HEK293 (cell line): ENCODE results near the gene C19orf73.

Experiments used
- GLI4 ChIP-seq: fragments of 450-650 bp; formaldehyde crosslinking; IDR thresholded peaks from 2 replicates; pipeline ENCODE4 v1.5.1; 2016; ENCODE audit warnings: missing biosample characterization, missing genetic modification characterization
- GLIS2 ChIP-seq: fragments of 450-650 bp; formaldehyde crosslinking; IDR thresholded peaks from 2 replicates; pipeline ENCODE4 v1.5.1; 2016; ENCODE audit warnings: missing biosample characterization, missing genetic modification characterization
- HOXA7 ChIP-seq: sonication (generic); formaldehyde crosslinking; IDR thresholded peaks from 2 replicates; pipeline ENCODE4 v1.8.1; 2022; ENCODE audit warnings: missing genetic modification reagents, borderline replicate concordance
- HOXC10 ChIP-seq: sonication (generic); formaldehyde crosslinking; IDR thresholded peaks from 2 replicates; pipeline ENCODE4 v1.8.1; 2023; ENCODE audit warnings: mild to moderate bottlenecking, missing genetic modification reagents
- HOXD13 ChIP-seq: sonication (generic); formaldehyde crosslinking; IDR thresholded peaks from 2 replicates; pipeline ENCODE4 v1.8.0; 2022; ENCODE audit warnings: missing genetic modification reagents, borderline replicate concordance
- KLF10 ChIP-seq: fragments of 450-650 bp; IDR thresholded peaks from 2 replicates; pipeline ENCODE4 v1.5.1; 2018; ENCODE audit warnings: missing biosample characterization, mild to moderate bottlenecking, missing genetic modification characterization
- KLF16 ChIP-seq: fragments of 450-650 bp; formaldehyde crosslinking; IDR thresholded peaks from 2 replicates; pipeline ENCODE4 v1.5.1; 2017; ENCODE audit warnings: missing biosample characterization, missing genetic modification characterization
- SALL2 ChIP-seq: fragments of 450-650 bp; formaldehyde crosslinking; IDR thresholded peaks from 2 replicates; pipeline ENCODE4 v1.5.0; 2017; ENCODE audit warnings: missing biosample characterization, mild to moderate bottlenecking, missing genetic modification characterization, borderline replicate concordance
- SCRT1 ChIP-seq: fragments of 450-650 bp; formaldehyde crosslinking; IDR thresholded peaks from 2 replicates; pipeline ENCODE4 v1.5.1; 2016; ENCODE audit warnings: missing biosample characterization, missing genetic modification characterization, borderline replicate concordance
- SCRT2 ChIP-seq: fragments of 450-650 bp; formaldehyde crosslinking; IDR thresholded peaks from 2 replicates; pipeline ENCODE4 v1.5.1; 2016; ENCODE audit warnings: missing biosample characterization, missing genetic modification characterization
- ZBTB17 ChIP-seq: fragments of 450-650 bp; formaldehyde crosslinking; IDR thresholded peaks from 2 replicates; pipeline ENCODE4 v1.5.1; 2016; ENCODE audit warnings: missing biosample characterization, missing genetic modification characterization
- ZBTB48 ChIP-seq: fragments of 450-650 bp; formaldehyde crosslinking; IDR thresholded peaks from 2 replicates; pipeline ENCODE4 v1.5.1; 2016; ENCODE audit warnings: missing biosample characterization, missing genetic modification characterization
- ZFHX2 ChIP-seq: fragments of 450-650 bp; formaldehyde crosslinking; conservative IDR thresholded peaks from 2 replicates; pipeline ENCODE4 v1.5.1; 2016; ENCODE audit warnings: missing biosample characterization, missing genetic modification characterization
- ZNF114 ChIP-seq: fragments of 450-650 bp; formaldehyde crosslinking; IDR thresholded peaks from 2 replicates; pipeline ENCODE4 v1.5.0; 2017; ENCODE audit warnings: missing biosample characterization, missing genetic modification characterization
- ZNF132 ChIP-seq: fragments of 450-650 bp; formaldehyde crosslinking; IDR thresholded peaks from 2 replicates; pipeline ENCODE4 v1.5.1; 2017; ENCODE audit warnings: missing biosample characterization, missing genetic modification characterization, borderline replicate concordance
- ZNF175 ChIP-seq: fragments of 450-650 bp; formaldehyde crosslinking; IDR thresholded peaks from 2 replicates; pipeline ENCODE4 v1.5.1; 2016; ENCODE audit warnings: missing biosample characterization, missing genetic modification characterization
- ZNF24 ChIP-seq: fragments of 450-650 bp; formaldehyde crosslinking; IDR thresholded peaks from 2 replicates; pipeline ENCODE4 v1.5.1; 2016; ENCODE audit warnings: missing biosample characterization, missing genetic modification characterization
- ZNF335 ChIP-seq: fragments of 450-650 bp; formaldehyde crosslinking; conservative IDR thresholded peaks from 2 replicates; pipeline ENCODE4 v1.5.1; 2016; ENCODE audit warnings: missing biosample characterization, missing genetic modification characterization
- ZNF341 ChIP-seq: fragments of 450-650 bp; formaldehyde crosslinking; IDR thresholded peaks from 2 replicates; pipeline ENCODE4; 2016; ENCODE audit warnings: low read depth, missing biosample characterization, missing genetic modification characterization
- ZNF416 ChIP-seq: fragments of 450-650 bp; formaldehyde crosslinking; IDR thresholded peaks from 2 replicates; pipeline ENCODE4 v1.5.1; 2016; ENCODE audit warnings: missing biosample characterization, missing genetic modification characterization
- ZNF501 ChIP-seq: fragments of 450-650 bp; formaldehyde crosslinking; IDR thresholded peaks from 2 replicates; pipeline ENCODE4 v1.5.1; 2016; ENCODE audit warnings: missing biosample characterization, missing genetic modification characterization
- ZNF626 ChIP-seq: fragments of 450-650 bp; sonication (Bioruptor Pico); formaldehyde crosslinking; IDR thresholded peaks from 2 replicates; pipeline ENCODE4 v1.5.1; 2018; ENCODE audit warnings: missing biosample characterization, missing genetic modification characterization, inconsistent platforms
- ZNF664 ChIP-seq: fragments of 450-650 bp; formaldehyde crosslinking; IDR thresholded peaks from 2 replicates; pipeline ENCODE4 v1.5.1; 2016; ENCODE audit warnings: missing biosample characterization, missing genetic modification characterization
- ZNF768 ChIP-seq: fragments of 450-650 bp; formaldehyde crosslinking; IDR thresholded peaks from 2 replicates; pipeline ENCODE4 v1.5.1; 2018; ENCODE audit warnings: missing biosample characterization, mild to moderate bottlenecking, missing genetic modification characterization
- TF ChIP-seq, protein P1 (sequence below): fragments of 450-650 bp; formaldehyde crosslinking; IDR thresholded peaks from 2 replicates; pipeline ENCODE4 v1.5.1; 2016; ENCODE audit warnings: missing biosample characterization, missing genetic modification characterization
- TF ChIP-seq, protein P2 (sequence below): fragments of 450-650 bp; IDR thresholded peaks from 2 replicates; pipeline ENCODE4 v1.5.1; 2018; ENCODE audit warnings: missing biosample characterization, missing genetic modification characterization
- TF ChIP-seq, protein P3 (sequence below): fragments of 450-650 bp; formaldehyde crosslinking; IDR thresholded peaks from 2 replicates; pipeline ENCODE4 v1.5.1; 2016; ENCODE audit warnings: missing biosample characterization, missing genetic modification characterization
- TF ChIP-seq, protein P4 (sequence below): fragments of 450-650 bp; formaldehyde crosslinking; IDR thresholded peaks from 2 replicates; pipeline ENCODE4 v1.5.1; 2016; ENCODE audit warnings: missing biosample characterization, missing genetic modification characterization
- TF ChIP-seq, protein P5 (sequence below): fragments of 450-650 bp; formaldehyde crosslinking; conservative IDR thresholded peaks from 2 replicates; pipeline ENCODE4 v1.5.1; 2016; ENCODE audit warnings: low read depth, missing biosample characterization, missing genetic modification characterization

C19orf73 gene

GRCh38 chr19:49151267-49152118 lies 32.5 kb upstream of the C19orf73 start (continued):
- TF ChIP-seq, protein P1, sequence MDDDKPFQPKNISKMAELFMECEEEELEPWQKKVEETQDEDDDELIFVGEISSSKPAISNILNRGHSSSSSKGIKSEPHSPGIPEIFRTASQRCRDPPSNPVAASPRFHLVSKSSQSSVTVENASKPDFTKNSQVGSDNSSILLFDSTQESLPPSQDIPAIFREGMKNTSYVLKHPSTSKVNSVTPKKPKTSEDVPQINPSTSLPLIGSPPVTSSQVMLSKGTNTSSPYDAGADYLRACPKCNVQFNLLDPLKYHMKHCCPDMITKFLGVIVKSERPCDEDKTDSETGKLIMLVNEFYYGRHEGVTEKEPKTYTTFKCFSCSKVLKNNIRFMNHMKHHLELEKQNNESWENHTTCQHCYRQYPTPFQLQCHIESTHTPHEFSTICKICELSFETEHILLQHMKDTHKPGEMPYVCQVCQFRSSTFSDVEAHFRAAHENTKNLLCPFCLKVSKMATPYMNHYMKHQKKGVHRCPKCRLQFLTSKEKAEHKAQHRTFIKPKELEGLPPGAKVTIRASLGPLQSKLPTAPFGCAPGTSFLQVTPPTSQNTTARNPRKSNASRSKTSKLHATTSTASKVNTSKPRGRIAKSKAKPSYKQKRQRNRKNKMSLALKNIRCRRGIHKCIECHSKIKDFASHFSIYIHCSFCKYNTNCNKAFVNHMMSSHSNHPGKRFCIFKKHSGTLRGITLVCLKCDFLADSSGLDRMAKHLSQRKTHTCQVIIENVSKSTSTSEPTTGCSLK (tag by site-specific recombination): no peak
- TF ChIP-seq ZBTB48 (tag by site-specific recombination): 0 out of 2 replicates have a peak, but pooled peaks have one; percentile 17
- peak; percentile 64 for TF ChIP-seq ZFHX2 (tag by site-specific recombination)
- TF ChIP-seq ZNF501 (tag by site-specific recombination): no peak
- no peak for TF ChIP-seq ZNF132
- no peak for TF ChIP-seq GLI4 (tag by site-specific recombination)
- no peak for TF ChIP-seq ZNF341 (tag by site-specific recombination)
- TF ChIP-seq ZNF768 (tag by site-specific recombination): no peak
- peak; percentile 18 for TF ChIP-seq ZNF335 (tag by site-specific recombination)
- TF ChIP-seq ZNF664 (tag by site-specific recombination): 0 out of 2 replicates have a peak, but pooled peaks have one; percentile 32
- TF ChIP-seq, protein P2, sequence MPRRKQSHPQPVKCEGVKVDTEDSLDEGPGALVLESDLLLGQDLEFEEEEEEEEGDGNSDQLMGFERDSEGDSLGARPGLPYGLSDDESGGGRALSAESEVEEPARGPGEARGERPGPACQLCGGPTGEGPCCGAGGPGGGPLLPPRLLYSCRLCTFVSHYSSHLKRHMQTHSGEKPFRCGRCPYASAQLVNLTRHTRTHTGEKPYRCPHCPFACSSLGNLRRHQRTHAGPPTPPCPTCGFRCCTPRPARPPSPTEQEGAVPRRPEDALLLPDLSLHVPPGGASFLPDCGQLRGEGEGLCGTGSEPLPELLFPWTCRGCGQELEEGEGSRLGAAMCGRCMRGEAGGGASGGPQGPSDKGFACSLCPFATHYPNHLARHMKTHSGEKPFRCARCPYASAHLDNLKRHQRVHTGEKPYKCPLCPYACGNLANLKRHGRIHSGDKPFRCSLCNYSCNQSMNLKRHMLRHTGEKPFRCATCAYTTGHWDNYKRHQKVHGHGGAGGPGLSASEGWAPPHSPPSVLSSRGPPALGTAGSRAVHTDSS (tag by site-specific recombination): peak; percentile 34; the same call in 1 of the 2 replicates
- no peak for TF ChIP-seq ZNF416
- peak; percentile 80 for TF ChIP-seq KLF16 (tag by site-specific recombination)
- TF ChIP-seq KLF10: no peak
- no peak for TF ChIP-seq SCRT1
- no peak for TF ChIP-seq GLIS2 (tag by site-specific recombination)
- TF ChIP-seq HOXD13: no peak
- TF ChIP-seq, protein P3, sequence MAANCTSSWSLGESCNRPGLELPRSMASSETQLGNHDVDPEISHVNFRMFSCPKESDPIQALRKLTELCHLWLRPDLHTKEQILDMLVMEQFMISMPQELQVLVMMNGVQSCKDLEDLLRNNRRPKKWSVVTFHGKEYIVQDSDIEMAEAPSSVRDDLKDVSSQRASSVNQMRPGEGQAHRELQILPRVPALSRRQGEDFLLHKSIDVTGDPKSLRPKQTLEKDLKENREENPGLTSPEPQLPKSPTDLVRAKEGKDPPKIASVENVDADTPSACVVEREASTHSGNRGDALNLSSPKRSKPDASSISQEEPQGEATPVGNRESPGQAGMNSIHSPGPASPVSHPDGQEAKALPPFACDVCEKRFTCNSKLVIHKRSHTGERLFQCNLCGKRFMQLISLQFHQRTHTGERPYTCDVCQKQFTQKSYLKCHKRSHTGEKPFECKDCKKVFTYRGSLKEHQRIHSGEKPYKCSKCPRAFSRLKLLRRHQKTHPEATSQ: no peak
- TF ChIP-seq, protein P4, sequence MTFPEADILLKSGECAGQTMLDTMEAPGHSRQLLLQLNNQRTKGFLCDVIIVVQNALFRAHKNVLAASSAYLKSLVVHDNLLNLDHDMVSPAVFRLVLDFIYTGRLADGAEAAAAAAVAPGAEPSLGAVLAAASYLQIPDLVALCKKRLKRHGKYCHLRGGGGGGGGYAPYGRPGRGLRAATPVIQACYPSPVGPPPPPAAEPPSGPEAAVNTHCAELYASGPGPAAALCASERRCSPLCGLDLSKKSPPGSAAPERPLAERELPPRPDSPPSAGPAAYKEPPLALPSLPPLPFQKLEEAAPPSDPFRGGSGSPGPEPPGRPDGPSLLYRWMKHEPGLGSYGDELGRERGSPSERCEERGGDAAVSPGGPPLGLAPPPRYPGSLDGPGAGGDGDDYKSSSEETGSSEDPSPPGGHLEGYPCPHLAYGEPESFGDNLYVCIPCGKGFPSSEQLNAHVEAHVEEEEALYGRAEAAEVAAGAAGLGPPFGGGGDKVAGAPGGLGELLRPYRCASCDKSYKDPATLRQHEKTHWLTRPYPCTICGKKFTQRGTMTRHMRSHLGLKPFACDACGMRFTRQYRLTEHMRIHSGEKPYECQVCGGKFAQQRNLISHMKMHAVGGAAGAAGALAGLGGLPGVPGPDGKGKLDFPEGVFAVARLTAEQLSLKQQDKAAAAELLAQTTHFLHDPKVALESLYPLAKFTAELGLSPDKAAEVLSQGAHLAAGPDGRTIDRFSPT (tag by site-specific recombination): no peak
- TF ChIP-seq SCRT2 (tag by site-specific recombination): no peak
- TF ChIP-seq HOXC10 (CRISPR knock-in tag): no peak
- TF ChIP-seq, protein P5, sequence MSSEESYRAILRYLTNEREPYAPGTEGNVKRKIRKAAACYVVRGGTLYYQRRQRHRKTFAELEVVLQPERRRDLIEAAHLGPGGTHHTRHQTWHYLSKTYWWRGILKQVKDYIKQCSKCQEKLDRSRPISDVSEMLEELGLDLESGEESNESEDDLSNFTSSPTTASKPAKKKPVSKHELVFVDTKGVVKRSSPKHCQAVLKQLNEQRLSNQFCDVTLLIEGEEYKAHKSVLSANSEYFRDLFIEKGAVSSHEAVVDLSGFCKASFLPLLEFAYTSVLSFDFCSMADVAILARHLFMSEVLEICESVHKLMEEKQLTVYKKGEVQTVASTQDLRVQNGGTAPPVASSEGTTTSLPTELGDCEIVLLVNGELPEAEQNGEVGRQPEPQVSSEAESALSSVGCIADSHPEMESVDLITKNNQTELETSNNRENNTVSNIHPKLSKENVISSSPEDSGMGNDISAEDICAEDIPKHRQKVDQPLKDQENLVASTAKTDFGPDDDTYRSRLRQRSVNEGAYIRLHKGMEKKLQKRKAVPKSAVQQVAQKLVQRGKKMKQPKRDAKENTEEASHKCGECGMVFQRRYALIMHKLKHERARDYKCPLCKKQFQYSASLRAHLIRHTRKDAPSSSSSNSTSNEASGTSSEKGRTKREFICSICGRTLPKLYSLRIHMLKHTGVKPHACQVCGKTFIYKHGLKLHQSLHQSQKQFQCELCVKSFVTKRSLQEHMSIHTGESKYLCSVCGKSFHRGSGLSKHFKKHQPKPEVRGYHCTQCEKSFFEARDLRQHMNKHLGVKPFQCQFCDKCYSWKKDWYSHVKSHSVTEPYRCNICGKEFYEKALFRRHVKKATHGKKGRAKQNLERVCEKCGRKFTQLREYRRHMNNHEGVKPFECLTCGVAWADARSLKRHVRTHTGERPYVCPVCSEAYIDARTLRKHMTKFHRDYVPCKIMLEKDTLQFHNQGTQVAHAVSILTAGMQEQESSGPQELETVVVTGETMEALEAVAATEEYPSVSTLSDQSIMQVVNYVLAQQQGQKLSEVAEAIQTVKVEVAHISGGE: 0 out of 2 replicates have a peak, but pooled peaks have one; percentile 17
- TF ChIP-seq ZNF114 (tag by site-specific recombination): no peak
- no peak; the same call in none of the 2 replicates for TF ChIP-seq ZNF24 (tag by site-specific recombination)
- TF ChIP-seq SALL2 (tag by site-specific recombination): no peak
- TF ChIP-seq ZNF626 (tag by site-specific recombination): no peak
- no peak for TF ChIP-seq HOXA7 (CRISPR knock-in tag)
- TF ChIP-seq ZNF175 (tag by site-specific recombination): no peak
- peak; percentile 69 for TF ChIP-seq ZBTB17
